ENCODE results near the gene CLDN24.

The CLDN24 gene

DNA sequence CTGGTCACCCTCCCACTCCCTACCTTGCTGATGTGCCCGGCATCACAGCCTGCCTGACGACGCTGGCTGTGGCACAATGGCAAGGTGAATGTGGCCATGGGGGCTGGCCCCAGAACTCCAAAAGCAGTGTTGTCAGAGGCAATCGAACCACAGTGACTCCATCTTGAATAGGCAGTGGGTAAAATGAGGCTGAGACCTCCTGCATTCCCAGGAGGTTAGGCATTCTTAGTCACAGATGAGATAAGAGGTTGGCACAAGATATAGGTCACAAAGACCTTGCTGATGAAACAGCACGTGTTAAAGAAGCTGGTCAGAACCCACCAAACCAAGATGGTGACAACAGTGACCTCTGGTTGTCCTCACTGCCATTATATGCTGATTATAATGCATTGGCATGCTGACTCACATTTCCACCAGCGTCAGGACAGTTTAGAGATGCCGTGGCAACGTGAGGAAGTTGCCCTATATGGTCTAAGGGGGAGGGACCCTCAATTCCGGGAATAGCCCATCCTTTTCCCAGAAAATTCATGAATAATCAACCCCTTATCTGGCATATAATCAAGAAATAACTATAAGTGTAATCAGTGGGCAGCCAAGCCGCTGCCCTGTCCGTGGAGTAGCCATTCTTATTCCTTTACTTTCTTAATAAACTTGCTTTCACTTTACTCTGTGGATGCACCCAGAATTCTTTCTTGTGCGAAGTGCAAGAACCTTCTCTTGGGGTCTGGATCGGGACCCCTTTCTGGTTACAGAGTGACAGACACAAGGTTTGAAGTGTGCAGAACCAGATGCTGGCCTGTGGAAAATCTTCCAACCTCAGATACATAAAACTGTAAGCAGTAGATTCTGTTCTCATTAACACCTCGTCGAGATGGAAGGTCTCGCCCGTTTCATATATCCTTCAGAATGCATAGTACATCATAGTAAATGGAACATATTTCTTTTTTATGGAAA, 26.8 kb upstream of the CLDN24 start:
- in situ Hi-C loops (cut with MboI; ENCODE audit: low pct_unique_long_range_greater_than_20kb, low sequenced_read_pairs): no loop called here
- peak; percentile 56 for DNase-seq

DNA sequence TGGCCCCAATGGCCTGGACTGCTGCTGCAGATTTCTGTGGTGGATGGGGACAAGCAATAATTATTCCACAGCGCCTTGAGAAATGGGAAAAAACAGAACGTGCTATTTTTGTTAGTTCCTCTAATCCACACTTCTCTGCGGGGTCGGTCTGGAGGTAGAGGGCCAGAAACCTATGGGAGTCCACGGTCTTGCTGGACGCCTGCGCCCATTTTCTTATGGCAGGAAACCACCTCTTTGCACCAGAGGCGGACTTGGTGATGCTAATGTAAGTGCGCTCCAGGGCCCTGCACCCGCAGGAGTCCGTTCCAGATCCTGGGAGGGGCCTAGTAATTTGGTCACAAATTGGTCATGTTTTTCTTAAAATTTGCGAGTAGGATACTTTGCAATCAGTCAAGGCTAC, 25.9 kb upstream of the CLDN24 start:
- in situ Hi-C loops (cut with MboI; ENCODE audit: low pct_unique_long_range_greater_than_20kb, low sequenced_read_pairs): no loop called here

GRCh38 chr4:183347566-183347965, 25.3 kb upstream of the CLDN24 start:
- in situ Hi-C loops (cut with MboI; ENCODE audit: low pct_unique_long_range_greater_than_20kb, low sequenced_read_pairs): no loop called here
- DNase-seq: no peak

More for the DNA sequence above, 25.9 kb upstream of the CLDN24 start:
- DNase-seq: no peak

DNA sequence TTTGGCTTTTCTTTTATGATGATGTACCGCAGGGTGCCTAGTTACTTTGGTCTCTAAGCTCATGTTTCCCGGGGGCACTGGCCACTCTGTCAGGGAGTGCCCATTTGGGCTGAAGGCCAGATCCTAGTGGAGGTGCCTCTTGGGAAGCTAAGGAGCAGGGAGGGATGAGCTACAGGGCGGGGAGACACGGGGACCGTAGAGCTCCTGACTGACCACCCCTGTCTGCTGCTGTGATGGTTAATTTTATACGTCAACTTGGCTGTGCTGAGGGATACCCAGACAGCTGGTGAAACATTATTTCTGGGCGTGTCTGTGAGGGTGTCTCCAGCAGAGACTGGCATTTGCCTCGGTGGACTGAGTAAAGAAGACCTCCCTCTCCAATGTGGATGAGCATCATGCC, 24.9 kb upstream of the CLDN24 start:
- in situ Hi-C loops (cut with MboI; ENCODE audit: low pct_unique_long_range_greater_than_20kb, low sequenced_read_pairs): no loop called here
- no peak for DNase-seq

GRCh38 chr4:183345261-183345660, 23.0 kb upstream of the CLDN24 start:
- in situ Hi-C loops (cut with MboI; ENCODE audit: low pct_unique_long_range_greater_than_20kb, low sequenced_read_pairs): no loop called here
- no peak for DNase-seq

- DNase-seq: no peak
- in situ Hi-C loops (cut with MboI; ENCODE audit: low pct_unique_long_range_greater_than_20kb, low sequenced_read_pairs): no loop called here
Measured at GRCh38 chr4:183344523-183345255, 22.5 kb upstream of the CLDN24 start.

DNA sequence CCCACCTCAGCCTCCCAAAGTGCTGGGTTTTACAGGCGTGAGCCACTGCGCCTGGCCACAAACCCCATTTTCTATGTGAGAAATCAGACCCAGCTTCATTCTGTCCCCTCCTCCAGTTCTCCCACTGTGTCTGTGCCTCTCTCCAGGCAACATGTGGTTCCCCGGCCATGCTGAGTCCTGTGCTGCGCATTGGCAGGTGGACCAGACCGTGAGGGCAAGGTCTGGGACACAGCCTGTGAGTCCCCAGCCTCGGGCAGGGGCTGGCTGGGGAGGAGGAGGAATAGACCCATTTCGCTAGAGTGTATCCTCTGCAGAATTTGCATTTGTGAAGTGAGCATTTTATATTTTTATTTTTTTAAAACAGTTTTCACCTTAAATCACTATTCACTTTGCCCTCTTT, 21.5 kb upstream of the CLDN24 start:
- in situ Hi-C loops (cut with MboI; ENCODE audit: low pct_unique_long_range_greater_than_20kb, low sequenced_read_pairs): no loop called here

DNA sequence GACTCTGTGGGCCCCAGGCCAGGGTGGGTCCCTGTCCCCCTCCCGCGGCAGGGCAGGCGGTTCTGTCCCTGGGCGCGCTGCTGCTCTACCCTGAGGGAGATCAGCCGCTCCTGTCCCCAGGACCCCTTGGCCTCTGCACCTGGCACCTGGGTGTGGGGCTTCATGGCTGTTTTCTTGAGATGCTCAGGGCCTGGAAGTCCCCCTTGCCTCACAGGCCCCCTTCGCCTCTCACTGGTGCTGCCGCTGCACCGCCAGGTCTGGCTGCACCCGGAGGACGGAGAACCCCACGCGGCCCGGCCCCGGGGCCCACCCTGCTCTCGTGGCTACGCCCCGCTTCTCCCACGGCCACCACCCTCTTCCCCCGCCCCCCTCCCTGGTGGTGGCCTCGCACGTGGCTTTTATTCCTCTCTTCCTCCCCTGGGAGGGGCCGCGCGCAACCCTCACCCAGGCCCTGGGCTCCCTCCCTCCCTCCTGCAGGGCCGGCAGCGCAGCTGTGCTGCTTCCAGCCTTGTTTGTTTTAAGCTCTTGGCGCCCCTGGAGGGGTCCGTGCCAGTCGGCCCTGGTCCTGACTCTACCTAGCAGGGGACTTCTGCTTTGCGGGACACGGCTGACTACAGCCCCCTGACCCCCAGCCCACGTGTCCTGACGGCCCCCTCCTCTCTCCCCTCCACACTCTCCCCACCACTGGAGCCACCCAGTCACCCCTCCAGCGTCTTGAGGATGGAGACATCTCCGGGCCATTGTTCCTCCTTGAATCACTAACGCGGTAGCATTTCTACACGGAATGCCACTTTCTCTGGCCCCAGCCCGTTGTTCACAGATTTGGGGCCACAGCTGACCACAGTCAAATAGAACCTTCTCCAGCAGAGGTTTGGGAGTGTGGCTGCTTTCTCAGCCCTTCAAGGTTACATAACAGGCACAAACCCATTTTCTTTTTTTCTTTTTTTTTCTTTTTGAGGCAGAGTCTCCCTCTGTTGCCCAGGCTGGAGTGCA, 20.6 kb upstream of the CLDN24 start:
- no peak for DNase-seq
- in situ Hi-C loops (cut with MboI; ENCODE audit: low pct_unique_long_range_greater_than_20kb, low sequenced_read_pairs): no loop called here

More for the DNA sequence above, 21.5 kb upstream of the CLDN24 start:
- DNase-seq: no peak

GRCh38 chr4:183337833-183338232, 15.6 kb upstream of the CLDN24 start:
- DNase-seq: no peak
- in situ Hi-C loops (cut with MboI; ENCODE audit: low pct_unique_long_range_greater_than_20kb, low sequenced_read_pairs): no loop called here

DNA sequence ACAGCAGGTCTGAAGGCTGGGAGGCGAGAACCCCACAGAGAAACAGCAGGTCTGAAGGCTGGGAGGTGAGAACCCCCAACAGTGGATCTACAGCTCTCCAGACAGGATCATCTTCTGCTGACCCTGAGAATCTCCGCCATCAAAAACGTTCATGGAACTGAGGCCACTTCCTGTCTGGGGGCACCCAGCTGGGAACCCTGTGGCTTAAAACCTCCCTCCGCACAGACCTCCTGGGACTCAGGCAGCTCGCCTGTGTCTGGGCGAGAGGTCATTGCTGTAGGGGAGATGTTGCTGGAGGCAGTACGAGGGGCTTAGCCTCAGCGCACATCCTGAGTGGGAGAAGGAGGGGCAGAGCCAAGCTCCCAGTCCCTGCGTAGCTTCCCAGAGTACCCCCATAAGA, 15.1 kb upstream of the CLDN24 start:
- DNase-seq: no peak
- in situ Hi-C loops (cut with MboI; ENCODE audit: low pct_unique_long_range_greater_than_20kb, low sequenced_read_pairs): no loop called here

DNA sequence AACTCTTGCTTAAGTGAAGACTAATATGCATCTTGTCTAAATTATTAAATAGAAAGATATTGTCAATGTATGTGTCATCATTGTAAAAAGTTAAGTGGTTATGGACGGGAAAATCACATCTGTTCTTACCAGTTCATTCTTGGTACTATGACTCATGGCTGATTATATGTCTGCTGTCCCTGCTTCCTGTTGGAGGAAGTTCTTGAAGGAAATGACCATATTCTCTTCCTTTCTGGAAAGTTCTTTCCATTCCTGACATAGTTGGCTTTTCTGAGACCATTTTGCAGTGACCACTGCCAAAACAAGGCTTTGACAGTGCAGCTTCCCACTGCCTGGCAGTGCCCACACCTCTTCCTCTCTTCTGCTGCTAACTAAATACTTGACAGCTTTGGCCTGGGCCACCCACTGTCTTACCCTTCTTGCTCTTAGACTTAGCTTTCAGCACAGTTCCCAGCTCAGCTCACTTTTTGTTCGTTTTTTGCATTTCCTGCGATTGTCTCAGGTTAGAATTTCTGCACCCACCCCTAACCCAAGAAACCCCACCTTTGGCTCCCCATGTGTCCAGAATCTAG, 13.2 kb upstream of the CLDN24 start:
- in situ Hi-C loops (cut with MboI; ENCODE audit: low pct_unique_long_range_greater_than_20kb, low sequenced_read_pairs): no loop called here
- peak; percentile 12 for DNase-seq

GRCh38 chr4:183333983-183334382, 11.8 kb upstream of the CLDN24 start:
- no peak for DNase-seq
- in situ Hi-C loops (cut with MboI; ENCODE audit: low pct_unique_long_range_greater_than_20kb, low sequenced_read_pairs): no loop called here

DNA sequence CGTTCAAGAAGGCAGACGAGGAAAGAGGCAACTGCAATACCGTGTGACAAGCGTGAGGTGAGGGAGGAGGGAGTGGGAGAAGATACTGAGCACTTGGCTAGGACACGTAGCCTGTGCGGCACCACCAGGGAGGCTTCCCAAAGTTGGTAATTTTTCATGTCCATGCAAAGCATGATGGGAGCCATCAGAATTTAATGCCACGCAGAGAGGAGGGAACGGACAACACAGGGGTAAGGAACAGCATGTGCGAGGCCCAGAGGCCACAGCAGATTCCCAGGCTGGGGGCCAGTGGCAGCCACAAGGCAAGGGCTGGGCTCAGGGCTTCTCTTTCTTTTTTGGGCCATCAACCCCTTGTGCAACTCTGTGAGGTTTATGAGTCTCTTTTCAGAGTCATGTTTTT, 11.0 kb upstream of the CLDN24 start:
- no peak for DNase-seq
- in situ Hi-C loops (cut with MboI; ENCODE audit: low pct_unique_long_range_greater_than_20kb, low sequenced_read_pairs): no loop called here

GRCh38 chr4:183332447-183332846, 10.2 kb upstream of the CLDN24 start:
- in situ Hi-C loops (cut with MboI; ENCODE audit: low pct_unique_long_range_greater_than_20kb, low sequenced_read_pairs): no loop called here

DNA sequence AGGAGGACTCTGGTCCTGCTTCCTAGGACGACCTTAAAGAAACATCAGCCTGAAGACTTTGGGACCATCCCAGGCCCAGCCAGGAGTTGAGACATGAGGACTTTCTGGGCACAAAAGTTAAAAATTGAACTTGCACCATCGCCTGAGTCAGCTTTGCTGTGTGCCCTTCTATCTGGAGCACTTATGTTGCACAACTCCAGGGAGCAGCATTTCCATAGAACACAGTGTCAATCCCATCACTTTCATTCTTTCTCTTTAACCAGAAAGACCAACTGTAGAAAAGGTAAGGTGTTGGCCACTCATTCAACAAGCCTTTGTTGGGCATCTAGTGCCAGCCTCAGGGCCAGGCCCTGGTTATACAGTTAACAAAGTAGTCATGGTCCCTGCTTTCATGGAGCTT, 8.6 kb upstream of the CLDN24 start:
- DNase-seq: no peak
- in situ Hi-C loops (cut with MboI; ENCODE audit: low pct_unique_long_range_greater_than_20kb, low sequenced_read_pairs): no loop called here

More at GRCh38 chr4:183332447-183332846, 10.2 kb upstream of the CLDN24 start:
- no peak for DNase-seq

GRCh38 chr4:183329954-183330742, 7.9 kb upstream of the CLDN24 start:
- DNase-seq: no peak
- in situ Hi-C loops (cut with MboI; ENCODE audit: low pct_unique_long_range_greater_than_20kb, low sequenced_read_pairs): no loop called here

DNA sequence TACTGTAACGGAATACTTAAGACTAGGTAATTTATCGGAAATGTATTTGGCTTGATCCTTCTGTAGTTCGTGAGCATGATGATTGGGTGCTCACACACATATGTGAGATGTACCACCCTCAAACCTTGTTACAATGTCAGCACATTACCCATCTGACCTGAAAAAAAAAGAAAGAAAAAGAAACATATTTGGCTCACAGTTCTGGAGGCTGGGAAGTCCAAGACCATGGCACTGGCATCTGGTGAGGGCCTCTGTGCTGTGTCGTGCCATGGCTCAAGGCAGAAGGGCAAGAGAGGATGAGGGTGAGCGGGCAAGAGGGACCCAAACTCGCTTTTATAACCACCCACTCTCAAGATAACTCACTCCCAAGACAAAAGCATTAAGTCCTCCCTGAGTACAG, 7.0 kb upstream of the CLDN24 start:
- in situ Hi-C loops (cut with MboI; ENCODE audit: low pct_unique_long_range_greater_than_20kb, low sequenced_read_pairs): no loop called here
- DNase-seq: no peak

DNA sequence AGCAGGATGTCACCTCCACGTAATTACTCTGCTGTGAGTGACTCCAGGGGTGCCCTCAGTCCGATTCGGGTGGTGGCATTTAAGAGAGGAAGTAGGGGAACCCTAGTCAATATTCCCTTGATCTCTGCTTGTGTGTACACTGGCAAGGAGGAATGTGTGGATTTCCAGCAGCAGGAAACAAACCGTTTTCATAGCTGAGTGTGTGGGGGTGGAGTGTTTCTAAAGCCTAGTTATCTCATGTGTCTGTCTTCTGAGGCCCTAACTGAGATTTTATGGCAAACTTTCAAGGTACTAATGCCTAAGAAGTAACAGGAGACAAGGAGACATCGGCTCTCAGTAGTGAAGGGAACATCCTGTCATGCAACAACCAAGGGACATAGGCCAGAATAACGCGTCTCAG, 6.6 kb upstream of the CLDN24 start:
- DNase-seq: no peak
- in situ Hi-C loops (cut with MboI; ENCODE audit: low pct_unique_long_range_greater_than_20kb, low sequenced_read_pairs): no loop called here
